Colonic mucosa (tissue), 4 donors: Measurements from ENCODE around the gene CHMP6. TPM values are rescaled to one million over a fixed set of nuclear protein-coding genes. Genes with fewer than 3 reads are reported as not detected.

Experiments
- DNase-seq: peaks from one replicate; pipeline ENCODE4 v3.0.0-alpha.2; 2020
- H3K27ac ChIP-seq: fragments of 200-600 bp; one replicate; pipeline ENCODE4 v1.8.0; 2021
- H3K27me3 ChIP-seq: fragments of 200-600 bp; one replicate; pipeline ENCODE4 v1.8.0; 2021
- H3K36me3 ChIP-seq: fragments of 200-600 bp; one replicate; pipeline ENCODE4 v1.8.0; 2021
- H3K4me1 ChIP-seq: fragments of 200-600 bp; one replicate; pipeline ENCODE4 v1.8.0; 2021; ENCODE audit warnings: mild to moderate bottlenecking
- H3K4me3 ChIP-seq: fragments of 200-600 bp; one replicate; pipeline ENCODE4 v1.8.0; 2021
- H3K9ac ChIP-seq, 2 donors: one replicate each; pipeline ENCODE4 v1.7.0; 2013; ENCODE audit warnings: control low read depth in 2 of 2, low read depth in 2 of 2, low read length in 2 of 2
- H3K9me3 ChIP-seq: fragments of 200-600 bp; one replicate; pipeline ENCODE4 v1.8.0; 2021
- CTCF ChIP-seq: fragments of 200-600 bp; IDR thresholded peaks from one replicate; pipeline ENCODE4 v1.8.0; 2022; ENCODE audit warnings: antibody characterized with exemption, mild to moderate bottlenecking
- intact Hi-C: fragments of 100-400 bp; cut with DNase I; formaldehyde crosslinking; loops from one replicate; pipeline ENCODE4 v1.14.1; 2022
- total RNA-seq, 2 donors: library from RNA; stranded (reverse); fragmentation: NEBNext Ultra II Directional in 1 of 2; extraction: Animal tissue kit (Norgen Biotek cat#: 25700) in 1 of 2; gene quantifications; one replicate each; pipeline ENCODE4 v1.2.1, GENCODE V29; 2021
- donor health status: healthy.
- donor health status: DM: no; HTN: no; CAD: no.
- donor health status: DM: no; HTN: no; CAD: no.

Gene CHMP6
- total RNA-seq, 2 donors from 2014 or later, result 29.1 to 43.5 TPM

- TF ChIP-seq CTCF, result no peak
- H3K9ac ChIP-seq, result peak overlapping the region in 1 of 2 donors; percentile 24
- DNase-seq, result no peak
- H3K27me3 ChIP-seq, result no peaks in the 10 kb centered on the region
- intact Hi-C loops, result no loop called here
- no peaks in the 10 kb centered on the region for H3K9me3 ChIP-seq
- H3K36me3 ChIP-seq, result no peaks in the 10 kb centered on the region
- no peak overlapping the region for H3K27ac ChIP-seq
- peaks cover 8% of the 10 kb centered on the region for H3K4me1 ChIP-seq
- no peak overlapping the region for H3K4me3 ChIP-seq
Measured at GRCh38 chr17:81039854-81040758, 48.5 kb downstream of the CHMP6 start.

GRCh38 chr17:81040791-81041337 lies 49.2 kb downstream of the CHMP6 start:
- no peak overlapping the region for H3K27ac ChIP-seq
- H3K9ac ChIP-seq, result no peak overlapping the region
- TF ChIP-seq CTCF, result peak; percentile 27
- DNase-seq, result no peak
- H3K4me3 ChIP-seq, result no peak overlapping the region
- intact Hi-C loops, result no loop called here
- H3K36me3 ChIP-seq, result no peaks in the 10 kb centered on the region
- peaks cover 16% of the 10 kb centered on the region for H3K4me1 ChIP-seq
- H3K9me3 ChIP-seq, result no peaks in the 10 kb centered on the region
- no peaks in the 10 kb centered on the region for H3K27me3 ChIP-seq

- H3K9ac ChIP-seq, result no peak overlapping the region
- no peaks in the 10 kb centered on the region for H3K36me3 ChIP-seq
- intact Hi-C loops, result no loop called here
- no peak overlapping the region for H3K4me3 ChIP-seq
- no peak for TF ChIP-seq CTCF
- H3K9me3 ChIP-seq, result no peaks in the 10 kb centered on the region
- peaks cover 16% of the 10 kb centered on the region for H3K4me1 ChIP-seq
- H3K27me3 ChIP-seq, result no peaks in the 10 kb centered on the region
- no peak overlapping the region for H3K27ac ChIP-seq
- DNase-seq, result no peak
Measured at GRCh38 chr17:81042606-81043005, 51.0 kb downstream of the CHMP6 start.

- Histone ChIP-seq H3K27ac (no peak overlapping the region), H3K27me3 (no peaks in the 10 kb centered on the region), H3K4me1 (peaks cover 16% of the 10 kb centered on the region), H3K4me3 (no peak overlapping the region), H3K36me3 (no peaks in the 10 kb centered on the region), H3K9me3 (no peaks in the 10 kb centered on the region), H3K9ac (no peak overlapping the region)
- intact Hi-C loops, result no loop called here
- no peak for DNase-seq
- no peak for TF ChIP-seq CTCF
Measured at GRCh38 chr17:81043319-81043724, 51.7 kb downstream of the CHMP6 start.

GRCh38 chr17:81043725-81044427 lies 52.2 kb downstream of the CHMP6 start:
- H3K4me3 ChIP-seq, result no peak overlapping the region
- DNase-seq, result no peak
- H3K36me3 ChIP-seq, result no peaks in the 10 kb centered on the region
- peaks cover 16% of the 10 kb centered on the region for H3K4me1 ChIP-seq
- H3K27me3 ChIP-seq, result no peaks in the 10 kb centered on the region
- H3K27ac ChIP-seq, result no peak overlapping the region
- H3K9me3 ChIP-seq, result no peaks in the 10 kb centered on the region
- intact Hi-C loops, result no loop called here
- no peak for TF ChIP-seq CTCF
- H3K9ac ChIP-seq, result no peak overlapping the region
